Hepatic stellate cell (primary cell): ENCODE results near the gene ILK.

Source experiments
- DNase-seq: peaks from one replicate; pipeline ENCODE4 v3.0.0; 2011; ENCODE audit warnings: low spot score

ILK gene

GRCh38 chr11:6622261-6623171 lies 18.9 kb downstream of the ILK start:
- DNase-seq, result no peak

DNA sequence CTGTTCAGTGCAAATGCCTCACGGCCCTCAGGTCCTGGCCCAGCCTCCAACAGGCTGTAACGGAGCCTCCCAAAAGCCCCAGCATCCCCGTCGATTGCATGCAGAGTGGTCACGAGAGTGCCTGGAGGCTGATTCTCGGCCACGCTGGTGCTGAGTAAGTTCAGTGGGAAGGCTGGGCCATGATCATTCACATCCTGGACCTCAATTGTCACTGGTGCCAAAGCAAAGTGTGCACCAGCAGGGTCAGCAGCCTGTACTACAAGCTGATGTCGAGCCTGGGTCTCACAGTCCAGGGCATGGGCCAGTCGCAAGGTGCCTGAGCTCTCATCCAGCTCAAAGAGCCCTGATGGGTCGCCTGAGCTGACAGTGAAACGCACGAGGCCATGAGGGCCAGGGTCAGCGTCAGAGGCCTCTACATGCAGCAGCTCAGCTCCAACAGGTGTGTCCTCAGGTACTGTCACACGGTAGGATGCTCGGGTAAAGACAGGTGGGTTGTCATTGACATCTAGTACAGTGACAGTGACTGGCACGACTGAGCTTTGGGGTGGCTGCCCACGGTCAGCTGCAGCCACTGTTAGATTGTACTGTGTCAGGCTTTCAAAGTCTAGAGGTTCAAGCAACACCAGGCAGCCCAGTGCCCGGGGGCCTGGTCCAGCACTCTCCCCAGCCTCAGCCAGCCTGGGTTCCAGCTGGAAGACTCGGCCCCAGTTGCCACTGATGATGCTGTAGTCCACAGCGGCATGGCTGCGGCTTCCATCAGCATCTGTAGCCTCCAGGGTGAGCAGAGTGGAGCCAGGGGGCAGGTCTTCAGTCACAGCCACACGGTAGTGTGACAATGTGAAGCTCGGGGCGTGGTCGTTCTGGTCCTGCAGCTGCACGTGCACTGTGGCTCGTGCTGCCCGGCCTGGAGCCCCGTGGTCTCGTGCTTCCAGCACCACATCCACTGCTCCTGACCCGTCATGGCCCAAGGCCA lies 20.1 kb downstream of the ILK start:
- no peak for DNase-seq

- no peak for DNase-seq
These were observed 21.7 kb downstream of the ILK start for GRCh38 chr11:6625156-6625831.

DNA sequence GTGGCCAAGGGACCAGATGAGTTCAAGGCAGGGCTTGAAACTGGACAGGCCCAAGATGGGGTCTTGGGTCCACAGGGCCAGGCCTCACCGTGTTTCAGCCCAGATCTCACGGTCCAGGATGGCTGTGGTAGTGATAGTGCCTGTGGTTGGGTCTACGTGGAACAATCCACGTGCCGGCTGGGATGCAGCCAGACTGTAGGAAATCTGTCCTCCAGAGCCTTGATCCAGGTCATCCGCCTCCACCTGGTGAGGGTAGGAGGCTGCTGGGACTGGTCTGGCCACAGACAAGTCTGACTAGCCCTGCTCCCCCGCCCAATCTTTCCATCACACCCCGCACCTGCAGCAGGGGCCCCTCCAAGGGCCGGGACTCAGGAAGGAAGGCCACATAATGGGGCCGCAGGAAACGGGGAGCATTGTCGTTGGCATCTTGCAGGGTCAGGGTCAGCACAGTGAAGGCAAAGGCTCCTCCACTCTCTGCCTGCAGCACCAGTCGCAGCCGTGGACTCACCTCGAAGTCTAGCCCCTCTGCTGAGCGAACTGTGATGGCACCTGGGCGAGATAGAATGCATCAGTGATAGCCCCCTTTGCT lies 22.4 kb downstream of the ILK start:
- no peak for DNase-seq

- DNase-seq, result no peak
These were observed 23.6 kb downstream of the ILK start for GRCh38 chr11:6626971-6627761.

GRCh38 chr11:6627762-6628241 lies 24.2 kb downstream of the ILK start:
- DNase-seq, result no peak

GRCh38 chr11:6628526-6628925 lies 25.0 kb downstream of the ILK start:
- no peak for DNase-seq

GRCh38 chr11:6629573-6629891 lies 26.0 kb downstream of the ILK start:
- DNase-seq, result no peak

- DNase-seq, result no peak
These were observed 26.5 kb downstream of the ILK start for GRCh38 chr11:6629892-6630631.

GRCh38 chr11:6630632-6631291 lies 27.2 kb downstream of the ILK start:
- DNase-seq, result no peak

DNA sequence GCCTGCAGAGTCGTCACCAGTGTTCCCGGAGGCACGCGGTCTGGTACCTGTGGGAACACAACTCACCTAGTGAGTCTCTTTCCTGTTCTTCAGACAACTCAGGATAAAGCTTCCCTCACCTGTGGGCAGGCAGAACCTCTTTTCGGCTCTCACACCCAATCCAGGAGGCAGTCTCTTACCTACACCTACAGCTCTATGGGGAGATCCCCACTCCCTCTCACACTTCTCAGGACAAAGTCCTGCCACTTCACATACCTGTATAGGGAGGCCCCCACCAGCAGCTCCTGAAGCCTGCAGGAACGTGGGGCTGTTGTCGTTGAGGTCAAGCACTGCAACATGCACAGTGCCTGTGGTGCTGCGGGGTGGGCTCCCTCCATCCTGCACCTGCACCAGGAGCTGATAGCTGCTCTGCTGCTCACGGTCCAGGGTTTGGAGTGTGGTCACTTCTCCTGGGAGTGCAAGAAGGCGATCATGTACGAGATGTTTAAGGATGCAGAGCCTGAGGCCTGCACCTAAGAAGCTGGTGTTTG lies 27.9 kb downstream of the ILK start:
- DNase-seq, result no peak

GRCh38 chr11:6632116-6633073 lies 28.8 kb downstream of the ILK start:
- DNase-seq, result no peak

GRCh38 chr11:6633422-6634408 lies 30.1 kb downstream of the ILK start:
- no peak for DNase-seq

DNA sequence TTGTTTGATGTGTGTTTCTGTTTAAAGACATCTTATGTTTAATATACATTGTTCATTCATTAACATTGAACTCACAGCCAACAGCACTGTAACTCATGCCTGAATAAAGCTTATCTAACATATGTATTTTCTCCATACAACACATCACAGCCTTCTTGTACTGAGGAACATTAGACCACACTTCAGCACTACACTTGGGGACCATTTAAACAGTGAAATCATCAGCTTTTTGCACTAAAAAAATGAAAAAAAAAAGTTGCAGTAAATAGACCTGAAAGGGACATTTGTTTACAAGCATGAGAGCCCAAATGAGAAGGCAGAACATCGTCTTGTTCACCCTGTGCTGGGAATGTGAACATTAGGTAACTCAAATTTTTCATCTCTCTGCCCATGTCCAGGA lies 31.0 kb downstream of the ILK start:
- DNase-seq, result no peak

- DNase-seq, result peak; percentile 43
These were observed 31.7 kb downstream of the ILK start for GRCh38 chr11:6635082-6635932.

- DNase-seq, result no peak
These were observed 32.9 kb downstream of the ILK start for GRCh38 chr11:6636480-6636879.
